Measurements from ENCODE around the gene ZSCAN10.

DNA sequence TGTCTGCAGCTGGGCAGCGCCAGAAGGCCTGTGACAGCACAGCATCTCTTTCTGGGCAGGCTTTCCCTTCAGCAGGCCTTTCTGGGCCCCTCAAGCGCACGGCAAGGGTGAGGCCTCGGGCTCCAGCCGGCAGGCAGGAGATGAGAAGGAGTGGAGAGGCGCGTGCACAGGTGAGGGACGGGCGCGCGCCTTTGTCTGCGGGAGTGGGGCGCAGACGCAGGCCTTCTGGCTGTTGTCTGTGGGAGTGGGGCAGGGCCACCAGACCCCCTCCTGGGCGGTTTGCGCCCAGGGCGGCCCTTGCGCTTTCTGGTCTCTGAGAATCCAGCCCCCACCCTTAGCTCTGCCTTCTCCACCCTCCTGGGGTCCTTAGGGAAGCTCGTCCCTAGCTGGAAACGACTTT lies 19.8 kb upstream of the ZSCAN10 start:
- TF ChIP-seq, protein P1, sequence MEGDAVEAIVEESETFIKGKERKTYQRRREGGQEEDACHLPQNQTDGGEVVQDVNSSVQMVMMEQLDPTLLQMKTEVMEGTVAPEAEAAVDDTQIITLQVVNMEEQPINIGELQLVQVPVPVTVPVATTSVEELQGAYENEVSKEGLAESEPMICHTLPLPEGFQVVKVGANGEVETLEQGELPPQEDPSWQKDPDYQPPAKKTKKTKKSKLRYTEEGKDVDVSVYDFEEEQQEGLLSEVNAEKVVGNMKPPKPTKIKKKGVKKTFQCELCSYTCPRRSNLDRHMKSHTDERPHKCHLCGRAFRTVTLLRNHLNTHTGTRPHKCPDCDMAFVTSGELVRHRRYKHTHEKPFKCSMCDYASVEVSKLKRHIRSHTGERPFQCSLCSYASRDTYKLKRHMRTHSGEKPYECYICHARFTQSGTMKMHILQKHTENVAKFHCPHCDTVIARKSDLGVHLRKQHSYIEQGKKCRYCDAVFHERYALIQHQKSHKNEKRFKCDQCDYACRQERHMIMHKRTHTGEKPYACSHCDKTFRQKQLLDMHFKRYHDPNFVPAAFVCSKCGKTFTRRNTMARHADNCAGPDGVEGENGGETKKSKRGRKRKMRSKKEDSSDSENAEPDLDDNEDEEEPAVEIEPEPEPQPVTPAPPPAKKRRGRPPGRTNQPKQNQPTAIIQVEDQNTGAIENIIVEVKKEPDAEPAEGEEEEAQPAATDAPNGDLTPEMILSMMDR (IDR thresholded peaks at IDR 0.05; ENCODE audit: low read length), result no peak
- TF ChIP-seq EZH2phosphoT487 (IDR thresholded peaks at IDR 0.05; ENCODE audit: low read length), result no peak

All from MM.1S (cell line).